ENCODE data around the gene LHPP.

DNA sequence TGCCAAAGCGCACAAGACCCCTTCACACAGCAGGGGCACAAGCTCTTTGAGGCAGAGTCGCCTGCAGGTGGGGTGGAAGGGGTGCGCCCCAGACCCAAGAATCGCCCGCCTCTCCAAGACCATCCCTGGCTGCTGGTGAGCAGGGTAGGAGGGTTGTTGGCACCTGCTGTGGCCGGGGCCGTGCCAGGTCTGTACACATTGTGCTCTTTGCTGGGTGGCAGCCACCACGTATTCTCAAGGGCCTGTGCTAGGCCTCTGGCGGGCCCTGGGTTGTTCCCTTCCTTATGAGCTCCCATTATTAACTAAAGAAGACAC is 84.4 kb downstream of the LHPP start:
- TF ChIP-seq, protein P1, sequence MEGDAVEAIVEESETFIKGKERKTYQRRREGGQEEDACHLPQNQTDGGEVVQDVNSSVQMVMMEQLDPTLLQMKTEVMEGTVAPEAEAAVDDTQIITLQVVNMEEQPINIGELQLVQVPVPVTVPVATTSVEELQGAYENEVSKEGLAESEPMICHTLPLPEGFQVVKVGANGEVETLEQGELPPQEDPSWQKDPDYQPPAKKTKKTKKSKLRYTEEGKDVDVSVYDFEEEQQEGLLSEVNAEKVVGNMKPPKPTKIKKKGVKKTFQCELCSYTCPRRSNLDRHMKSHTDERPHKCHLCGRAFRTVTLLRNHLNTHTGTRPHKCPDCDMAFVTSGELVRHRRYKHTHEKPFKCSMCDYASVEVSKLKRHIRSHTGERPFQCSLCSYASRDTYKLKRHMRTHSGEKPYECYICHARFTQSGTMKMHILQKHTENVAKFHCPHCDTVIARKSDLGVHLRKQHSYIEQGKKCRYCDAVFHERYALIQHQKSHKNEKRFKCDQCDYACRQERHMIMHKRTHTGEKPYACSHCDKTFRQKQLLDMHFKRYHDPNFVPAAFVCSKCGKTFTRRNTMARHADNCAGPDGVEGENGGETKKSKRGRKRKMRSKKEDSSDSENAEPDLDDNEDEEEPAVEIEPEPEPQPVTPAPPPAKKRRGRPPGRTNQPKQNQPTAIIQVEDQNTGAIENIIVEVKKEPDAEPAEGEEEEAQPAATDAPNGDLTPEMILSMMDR (IDR thresholded peaks at IDR 0.05): no peak
- TF ChIP-seq POLR2A (IDR thresholded peaks at IDR 0.05): no peak
